Measurements from ENCODE around the gene ZNF780A. TPM values are rescaled to one million over a fixed set of nuclear protein-coding genes. Genes with fewer than 3 reads are reported as not detected.
"Not testable (repeated sequence)": the region's sequence is repeated elsewhere in the genome, so short reads cannot be mapped to it uniquely, and the experiment has no call there.

Gene ZNF780A
- total RNA-seq, 1 experiment from 2014 or later, result 9.0 TPM

DNA sequence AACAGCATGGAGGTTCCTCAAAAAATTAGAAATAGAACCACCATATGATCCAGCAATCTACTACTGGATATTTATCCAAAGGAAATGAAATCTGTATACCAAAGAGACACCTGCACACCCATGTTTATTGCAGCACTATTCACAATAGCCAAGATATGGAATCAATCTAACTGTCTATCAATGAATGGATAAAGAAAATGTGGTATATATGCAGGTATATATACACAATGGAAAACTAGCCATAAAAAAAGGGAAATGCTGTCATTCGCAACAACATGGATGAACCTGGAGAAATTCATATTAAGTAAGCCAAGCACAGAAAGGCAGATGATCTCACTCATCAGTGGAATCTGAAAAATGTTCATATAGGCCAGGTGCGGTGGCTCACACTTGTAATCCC lies 37.3 kb downstream of the ZNF780A start:
- CTCF ChIA-PET, result no interaction called here
- no peaks in the 10 kb centered on the region for H3F3A ChIP-seq (ENCODE audit: low read length, unreplicated experiment)
- H2AFZ ChIP-seq (ENCODE audit: low read length), result no peak overlapping the region
- peaks cover 15% of the 10 kb centered on the region for H3K36me3 ChIP-seq (ENCODE audit: low read depth, low read length)
- H3K27me3 ChIP-seq (ENCODE audit: low read length), result no peaks in the 10 kb centered on the region
- H4K20me1 ChIP-seq (ENCODE audit: low read length), result no peaks in the 10 kb centered on the region
- no peaks in the 10 kb centered on the region for H3K9me2 ChIP-seq (replicated peaks; ENCODE audit: low read length)
- intact Hi-C loops (cut with micrococcal nuclease), result no loop called here
- H3K79me2 ChIP-seq (ENCODE audit: low read length), result peaks cover 52% of the 10 kb centered on the region
- no peak overlapping the region for H3K4me2 ChIP-seq (ENCODE audit: low read length)
- no peak overlapping the region for H3K27ac ChIP-seq (ENCODE audit: low read length)
- no peak overlapping the region for H3K9ac ChIP-seq (ENCODE audit: low read length)
- POLR2A ChIA-PET (ENCODE audit: unreplicated experiment), result no interaction called here
- no peak for TF ChIP-seq EZH2phosphoT487 (IDR thresholded peaks at IDR 0.05; ENCODE audit: borderline replicate concordance, low read length)
- TF ChIP-seq, protein P1, sequence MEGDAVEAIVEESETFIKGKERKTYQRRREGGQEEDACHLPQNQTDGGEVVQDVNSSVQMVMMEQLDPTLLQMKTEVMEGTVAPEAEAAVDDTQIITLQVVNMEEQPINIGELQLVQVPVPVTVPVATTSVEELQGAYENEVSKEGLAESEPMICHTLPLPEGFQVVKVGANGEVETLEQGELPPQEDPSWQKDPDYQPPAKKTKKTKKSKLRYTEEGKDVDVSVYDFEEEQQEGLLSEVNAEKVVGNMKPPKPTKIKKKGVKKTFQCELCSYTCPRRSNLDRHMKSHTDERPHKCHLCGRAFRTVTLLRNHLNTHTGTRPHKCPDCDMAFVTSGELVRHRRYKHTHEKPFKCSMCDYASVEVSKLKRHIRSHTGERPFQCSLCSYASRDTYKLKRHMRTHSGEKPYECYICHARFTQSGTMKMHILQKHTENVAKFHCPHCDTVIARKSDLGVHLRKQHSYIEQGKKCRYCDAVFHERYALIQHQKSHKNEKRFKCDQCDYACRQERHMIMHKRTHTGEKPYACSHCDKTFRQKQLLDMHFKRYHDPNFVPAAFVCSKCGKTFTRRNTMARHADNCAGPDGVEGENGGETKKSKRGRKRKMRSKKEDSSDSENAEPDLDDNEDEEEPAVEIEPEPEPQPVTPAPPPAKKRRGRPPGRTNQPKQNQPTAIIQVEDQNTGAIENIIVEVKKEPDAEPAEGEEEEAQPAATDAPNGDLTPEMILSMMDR (conservative IDR thresholded peaks at IDR 0.05; ENCODE audit: low read depth, low read length), result no peak
- no peak for TF ChIP-seq EZH2 (IDR thresholded peaks at IDR 0.05; ENCODE audit: low read length, unreplicated experiment)
- BruUV-seq (replicated peaks), result no TSS peak
- 0 out of 2 replicates have a peak, but pooled peaks cover 6% of the 10 kb centered on the region for H3K9me3 ChIP-seq (ENCODE audit: low read length)
- ATAC-seq (no peak), DNase-seq (no peak)
- no peak overlapping the region for H3K4me3 ChIP-seq (ENCODE audit: low read length)
- H3K4me1 ChIP-seq (ENCODE audit: insufficient read depth, low read length), result peaks cover 3% of the 10 kb centered on the region; the same call in 1 of the 2 replicates

DNA sequence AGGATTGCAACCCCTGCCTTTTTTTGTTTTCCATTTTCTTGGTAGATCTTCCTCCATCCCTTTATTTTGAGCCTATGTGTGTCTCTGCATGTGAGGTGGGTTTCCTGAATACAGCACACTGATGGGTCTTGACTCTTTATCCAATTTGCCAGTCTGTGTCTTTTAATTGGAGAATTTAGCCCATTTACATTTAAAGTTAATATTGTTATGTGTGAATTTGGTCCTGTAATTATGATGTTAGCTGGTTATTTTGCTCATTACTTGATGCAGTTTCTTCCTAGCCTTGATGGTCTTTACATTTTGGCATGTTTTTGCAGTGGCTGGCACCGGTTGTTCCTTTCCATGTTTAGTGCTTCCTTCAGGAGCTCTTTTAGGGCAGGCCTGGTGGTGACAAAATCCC lies 49.0 kb downstream of the ZNF780A start:
- H4K20me1 ChIP-seq (ENCODE audit: low read length); H3K79me2 ChIP-seq (ENCODE audit: low read length); H3K9ac ChIP-seq (ENCODE audit: low read length); H3K27ac ChIP-seq (ENCODE audit: low read length); H3F3A ChIP-seq (ENCODE audit: low read length, unreplicated experiment); POLR2A ChIA-PET (ENCODE audit: unreplicated experiment); H3K4me3 ChIP-seq (ENCODE audit: low read length); BruUV-seq (replicated peaks); H2AFZ ChIP-seq (ENCODE audit: low read length); H3K4me1 ChIP-seq (ENCODE audit: insufficient read depth, low read length); H3K27me3 ChIP-seq (ENCODE audit: low read length); ATAC-seq; DNase-seq; CTCF ChIA-PET; H3K9me2 ChIP-seq (replicated peaks; ENCODE audit: low read length); H3K4me2 ChIP-seq (ENCODE audit: low read length); intact Hi-C loops (cut with micrococcal nuclease): not testable (repeated sequence)
- Histone ChIP-seq H3K36me3 (ENCODE audit: low read depth, low read length) (peaks cover 29% of the 10 kb centered on the region), H3K9me3 (ENCODE audit: low read length) (peaks cover 13% of the 10 kb centered on the region; the same call in 1 of the 2 replicates)

DNA sequence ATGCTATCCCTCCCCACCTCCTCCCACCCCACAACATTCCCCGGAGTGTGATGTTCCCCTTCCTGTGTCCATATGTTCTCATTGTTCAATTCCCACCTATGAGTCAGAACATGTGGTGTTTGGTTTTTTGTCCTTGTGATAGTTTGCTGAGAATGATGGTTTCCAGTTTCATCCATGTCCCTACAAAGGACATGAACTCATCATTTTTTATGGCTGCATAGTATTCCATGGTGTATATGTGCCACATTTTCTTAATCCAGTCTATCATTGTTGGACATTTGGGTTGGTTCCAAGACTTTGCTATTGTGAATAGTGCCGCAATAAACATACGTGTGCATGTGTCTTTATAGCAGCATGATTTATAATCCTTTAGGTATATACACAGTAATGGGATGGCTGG lies 52.7 kb downstream of the ZNF780A start:
- H2AFZ ChIP-seq (ENCODE audit: low read length); H3K4me1 ChIP-seq (ENCODE audit: insufficient read depth, low read length); H3K4me3 ChIP-seq (ENCODE audit: low read length); H3F3A ChIP-seq (ENCODE audit: low read length, unreplicated experiment); DNase-seq; H3K9me2 ChIP-seq (replicated peaks; ENCODE audit: low read length); BruUV-seq (replicated peaks); H3K27me3 ChIP-seq (ENCODE audit: low read length); CTCF ChIA-PET; intact Hi-C loops (cut with micrococcal nuclease); H4K20me1 ChIP-seq (ENCODE audit: low read length); ATAC-seq; H3K79me2 ChIP-seq (ENCODE audit: low read length); H3K4me2 ChIP-seq (ENCODE audit: low read length); H3K9ac ChIP-seq (ENCODE audit: low read length); H3K27ac ChIP-seq (ENCODE audit: low read length); POLR2A ChIA-PET (ENCODE audit: unreplicated experiment): not testable (repeated sequence)
- peaks cover 21% of the 10 kb centered on the region; the same call in 1 of the 2 replicates for H3K9me3 ChIP-seq (ENCODE audit: low read length)
- H3K36me3 ChIP-seq (ENCODE audit: low read depth, low read length), result peaks cover 21% of the 10 kb centered on the region; the same call in 1 of the 2 replicates

DNA sequence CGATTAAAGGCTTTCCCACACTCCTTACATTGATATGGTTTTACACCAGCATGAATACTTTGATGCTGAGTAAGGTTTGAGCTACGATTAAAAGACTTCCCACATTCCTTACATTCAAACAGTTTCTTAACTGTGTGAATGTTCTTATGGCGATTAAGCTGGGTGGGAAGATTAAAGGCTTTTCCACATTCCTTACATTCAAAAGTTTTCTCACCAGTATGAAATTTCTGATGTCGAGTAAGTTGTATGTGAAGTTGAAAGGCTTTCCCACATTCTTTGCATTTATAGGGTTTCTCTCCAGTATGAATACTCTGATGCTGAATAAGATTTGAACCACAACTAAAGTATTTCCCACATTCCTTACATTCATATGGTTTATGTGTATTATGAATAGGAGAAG lies 54.7 kb downstream of the ZNF780A start:
- ATAC-seq, result no peak
- H2AFZ ChIP-seq (ENCODE audit: low read length), result no peak overlapping the region
- DNase-seq, result no peak
- H3K4me3 ChIP-seq (ENCODE audit: low read length), result no peak overlapping the region
- no peak overlapping the region for H3K9ac ChIP-seq (ENCODE audit: low read length)
- H3K9me2 ChIP-seq (replicated peaks; ENCODE audit: low read length), result no peaks in the 10 kb centered on the region
- TF ChIP-seq EZH2 (IDR thresholded peaks at IDR 0.05; ENCODE audit: low read length, unreplicated experiment), result no peak
- TF ChIP-seq, protein P1 (conservative IDR thresholded peaks at IDR 0.05; ENCODE audit: low read depth, low read length), result no peak
- TF ChIP-seq EZH2phosphoT487 (IDR thresholded peaks at IDR 0.05; ENCODE audit: borderline replicate concordance, low read length), result no peak
- BruUV-seq (replicated peaks), result no TSS peak
- H4K20me1 ChIP-seq (ENCODE audit: low read length), result no peaks in the 10 kb centered on the region
- H3K4me2 ChIP-seq (ENCODE audit: low read length), result no peak overlapping the region
- intact Hi-C loops (cut with micrococcal nuclease), result no loop called here
- no peaks in the 10 kb centered on the region for H3F3A ChIP-seq (ENCODE audit: low read length, unreplicated experiment)
- H3K27me3 ChIP-seq (ENCODE audit: low read length), result no peaks in the 10 kb centered on the region
- H3K79me2 ChIP-seq (ENCODE audit: low read length), result no peaks in the 10 kb centered on the region
- H3K36me3 ChIP-seq (ENCODE audit: low read depth, low read length), result peaks cover 21% of the 10 kb centered on the region; the same call in 1 of the 2 replicates
- CTCF ChIA-PET, result no interaction called here
- no peaks in the 10 kb centered on the region for H3K4me1 ChIP-seq (ENCODE audit: insufficient read depth, low read length)
- POLR2A ChIA-PET (ENCODE audit: unreplicated experiment), result no interaction called here
- H3K27ac ChIP-seq (ENCODE audit: low read length), result no peak overlapping the region
- peaks cover 21% of the 10 kb centered on the region; the same call in 1 of the 2 replicates for H3K9me3 ChIP-seq (ENCODE audit: low read length)
